Natural killer cell (primary cell): ENCODE results near the gene SMYD5. TPM values are rescaled to one million over a fixed set of nuclear protein-coding genes. Genes with fewer than 3 reads are reported as not detected.

ENCODE experiments used
- ATAC-seq, 3 donors: fragments of 150-1000 bp in 2 of 3; fragments of 200-7000 bp in 1 of 3; cut with Tn5 transposase; 1 replicate in 1 of 3; 2 replicates in 2 of 3; pipeline ENCODE4 v1.10.0; 2021; ENCODE audit warnings: mild to moderate bottlenecking in 2 of 3, moderate library complexity in 2 of 3
- DNase-seq, 2 donors: peaks; one replicate each; pipeline versions ENCODE4 v3.0.0 to v3.0.0-alpha.2; 2013 to 2021; ENCODE audit warnings: mixed read lengths in 1 of 2
- H3K27ac ChIP-seq: one replicate; pipeline ENCODE4 v1.5.1; 2013; ENCODE audit warnings: mild to moderate bottlenecking, low read length
- H3K27me3 ChIP-seq: one replicate; pipeline ENCODE4 v1.6.1; 2013; ENCODE audit warnings: low read length; ENCODE audit not compliant: control insufficient read depth, insufficient read depth
- H3K36me3 ChIP-seq: one replicate; pipeline ENCODE4 v1.6.1; 2013; ENCODE audit warnings: low read length; ENCODE audit not compliant: control insufficient read depth, insufficient read depth
- H3K4me1 ChIP-seq: one replicate; pipeline ENCODE4 v1.6.1; 2013; ENCODE audit warnings: low read length; ENCODE audit not compliant: control insufficient read depth, insufficient read depth
- H3K4me3 ChIP-seq: one replicate; pipeline ENCODE4 v1.5.1; 2013; ENCODE audit warnings: low read length
- H3K9me3 ChIP-seq: one replicate; pipeline ENCODE4 v1.6.1; 2013; ENCODE audit warnings: low read length; ENCODE audit not compliant: control insufficient read depth, insufficient read depth
- H3K27ac Mint-ChIP-seq, 2 donors: one replicate each; pipeline ENCODE4 v1.8.0; 2022; ENCODE audit warnings: mild to moderate bottlenecking in 2 of 2, mixed read lengths in 2 of 2, moderate library complexity in 1 of 2
- H3K27me3 Mint-ChIP-seq, 2 donors: one replicate each; pipeline ENCODE4 v1.8.0; 2022; ENCODE audit warnings: low read depth in 2 of 2, mixed read lengths in 2 of 2
- H3K36me3 Mint-ChIP-seq: one replicate; pipeline ENCODE4 v1.8.0; 2022; ENCODE audit warnings: mixed read lengths
- H3K4me1 Mint-ChIP-seq, 2 donors: one replicate each; pipeline ENCODE4 v1.8.0; 2022; ENCODE audit warnings: mixed read lengths in 2 of 2
- H3K4me3 Mint-ChIP-seq: one replicate; pipeline ENCODE4 v1.8.0; 2022; ENCODE audit warnings: mild to moderate bottlenecking, moderate library complexity, mixed read lengths
- H3K9me3 Mint-ChIP-seq, 2 donors: one replicate each; pipeline ENCODE4 v1.8.0; 2022; ENCODE audit warnings: mixed read lengths in 2 of 2
- CTCF ChIP-seq: fragments of 200-600 bp; IDR thresholded peaks from one replicate; pipeline ENCODE4 v1.8.0; 2022; ENCODE audit warnings: antibody characterized with exemption
- WGBS: methylation state at CpG from one replicate; pipeline ENCODE4 v1.1.7; 2013; ENCODE audit warnings: missing lambda C conversion rate; ENCODE audit not compliant: insufficient coverage; 5-methylcytosine and 5-hydroxymethylcytosine counted together
- intact Hi-C: fragments of 100-400 bp; cut with micrococcal nuclease; formaldehyde crosslinking; loops from one replicate; pipeline ENCODE4 v1.14.2; 2022
- total RNA-seq, 4 donors: library from RNA; stranded (reverse); fragments of 120-200 nt in 1 of 4; gene quantifications; one replicate each; pipeline versions ENCODE4 v1.2.3 to v1.2.4, GENCODE V29; 2013 to 2022

The SMYD5 gene
- total RNA-seq, 3 donors from 2014 or later (not counting 1 experiment from before 2014, with no cell fraction given), result 12.2 to 25.3 (median 12.2) TPM

GRCh38 chr2:73174941-73175662 lies 38.9 kb upstream of the SMYD5 start:
- peak overlapping the region in 1 of 2 donors; percentile 84 for H3K27ac Mint-ChIP-seq
- Histone ChIP-seq H3K27ac (peak overlapping the region; percentile 40), H3K4me3 (peak overlapping the region; percentile 45)

GRCh38 chr2:73175663-73176204 lies 38.3 kb upstream of the SMYD5 start:
- peaks cover 30% of the 10 kb centered on the region for H3K4me1 ChIP-seq
- ATAC-seq (peak; percentile 58 to 68 (median 58)), DNase-seq (peak; percentile 64 to 83)
- intact Hi-C loops, result loop anchor here (2.0 to 5.0 kb wide), 2 partner anchors 61 to 103 kb away; partner anchors contain the start of gene SFXN5
- Mint-ChIP-seq H3K27me3 (peaks cover 14 to 15% of the 10 kb centered on the region in 2 donors), H3K4me1 (peaks cover 7 to 26% of the 10 kb centered on the region in 2 donors), H3K9me3 (no peaks in the 10 kb centered on the region), H3K27ac (peak overlapping the region in 1 of 2 donors; percentile 84), H3K4me3 (peak overlapping the region; percentile 94), H3K36me3 (no peaks in the 10 kb centered on the region)
- H3K4me3 ChIP-seq, result peak overlapping the region; percentile 45
- no peaks in the 10 kb centered on the region for H3K36me3 ChIP-seq
- under 1% methylated on average over 53 of the region's 59 CpGs for WGBS
- no peak for TF ChIP-seq CTCF
- H3K27ac ChIP-seq, result peak overlapping the region; percentile 40
- no peaks in the 10 kb centered on the region for H3K9me3 ChIP-seq
- H3K27me3 ChIP-seq, result peaks cover 10% of the 10 kb centered on the region

More at GRCh38 chr2:73174941-73175662, 38.9 kb upstream of the SMYD5 start:
- no peak for TF ChIP-seq CTCF
- H3K36me3 Mint-ChIP-seq, result no peaks in the 10 kb centered on the region
- Histone ChIP-seq H3K27me3 (peaks cover 10% of the 10 kb centered on the region), H3K36me3 (no peaks in the 10 kb centered on the region), H3K9me3 (no peaks in the 10 kb centered on the region), H3K4me1 (peaks cover 30% of the 10 kb centered on the region)
- no peaks in the 10 kb centered on the region for H3K9me3 Mint-ChIP-seq
- ATAC-seq (no peak), DNase-seq (peak in 1 of 2 donors; percentile 11)
- H3K27me3 Mint-ChIP-seq, result peaks cover 9 to 14% of the 10 kb centered on the region in 2 donors
- intact Hi-C loops, result loop anchor here (5.0 kb wide), 1 partner anchor 103 kb away; the partner anchor contains the start of gene SFXN5
- H3K4me3 Mint-ChIP-seq, result peak overlapping the region; percentile 79
- peaks cover 7 to 26% of the 10 kb centered on the region in 2 donors for H3K4me1 Mint-ChIP-seq
- WGBS, result 28% methylated on average over 25 of the region's 25 CpGs

GRCh38 chr2:73176205-73176880 lies 37.7 kb upstream of the SMYD5 start:
- peak overlapping the region; percentile 94 for H3K4me3 Mint-ChIP-seq
- DNase-seq (peak; percentile 20 to 67), ATAC-seq (peak in 1 of 3 donors; percentile 13)
- no peaks in the 10 kb centered on the region for H3K9me3 Mint-ChIP-seq
- peak overlapping the region; percentile 10 for H3K27ac ChIP-seq
- intact Hi-C loops, result loop anchor here (2.0 to 5.0 kb wide), 2 partner anchors 62 to 104 kb away; partner anchors contain the start of gene SFXN5
- peaks cover 7 to 26% of the 10 kb centered on the region in 2 donors for H3K4me1 Mint-ChIP-seq
- H3K36me3 Mint-ChIP-seq, result no peaks in the 10 kb centered on the region
- peak overlapping the region; percentile 31 to 84 for H3K27ac Mint-ChIP-seq
- no peak for TF ChIP-seq CTCF
- peak overlapping the region; percentile 50 for H3K4me3 ChIP-seq
- WGBS, result 8% methylated on average over 31 of the region's 31 CpGs
- H3K36me3 ChIP-seq, result no peaks in the 10 kb centered on the region
- H3K9me3 ChIP-seq, result no peaks in the 10 kb centered on the region
- H3K4me1 ChIP-seq, result peaks cover 30% of the 10 kb centered on the region
- H3K27me3 Mint-ChIP-seq, result peaks cover 14 to 21% of the 10 kb centered on the region in 2 donors
- peaks cover 10% of the 10 kb centered on the region for H3K27me3 ChIP-seq
